Measurements from ENCODE around the gene PLA2G4A.

GRCh38 chr1:186841599-186841998 lies 12.8 kb downstream of the PLA2G4A start:
- TF ChIP-seq CTCF (conservative IDR thresholded peaks at IDR 0.05 in 1 of 2, IDR thresholded peaks at IDR 0.05 in 1 of 2; ENCODE audit: extremely low read depth in 1 of 2, insufficient read depth in 1 of 2, low read depth in 1 of 2, low read length in 2 of 2) (no peak), EZH2 (IDR thresholded peaks at IDR 0.05; ENCODE audit: borderline replicate concordance, low read length) (no peak)

Data from mammary epithelial cell (primary cell).